Lower leg skin (tissue), 3 donors: ENCODE data around the gene TXNDC5.
"Not testable (repeated sequence)": the region's sequence is repeated elsewhere in the genome, so short reads cannot be mapped to it uniquely, and the experiment has no call there.

ENCODE experiments used
- CTCF ChIP-seq, 3 donors: fragments of 450-650 bp; IDR thresholded peaks; one replicate each; pipeline ENCODE4 v1.5.1; 2016; ENCODE audit warnings: antibody characterized with exemption in 3 of 3, mild to moderate bottlenecking in 3 of 3, moderate library complexity in 2 of 3
- POLR2A ChIP-seq, 2 donors: fragments of 450-650 bp; IDR thresholded peaks; one replicate each; pipeline ENCODE4 v1.6.1; 2016 to 2017; ENCODE audit warnings: antibody characterized with exemption in 2 of 2, mild to moderate bottlenecking in 1 of 2, moderate library complexity in 1 of 2

- TF ChIP-seq CTCF, POLR2A (IDR thresholded peaks at IDR 0.05): not testable (repeated sequence)
Measured at GRCh38 chr6:7898193-7898586, 12.4 kb downstream of the TXNDC5 start.
